DOHH2 (cell line): ENCODE data around the gene RPAP2.

Source experiments
- H3F3A ChIP-seq: fragments of 200-600 bp; sonication (generic), shearing (Covaris generic); 2 replicates; pipeline ENCODE4 v1.6.0; 2016; ENCODE audit warnings: antibody characterized with exemption, mild to moderate bottlenecking; ENCODE audit not compliant: control insufficient read depth, insufficient read depth
- H3K27ac ChIP-seq: fragments of 200-600 bp; sonication (generic); 2 replicates; pipeline ENCODE4 v1.5.1; 2014; ENCODE audit warnings: low read depth, mild to moderate bottlenecking, low read length, moderate library complexity
- H3K27me3 ChIP-seq: fragments of 200-600 bp; sonication (generic); 2 replicates; pipeline ENCODE4 v1.6.1; 2014; ENCODE audit warnings: mild to moderate bottlenecking, low read length, mixed read lengths; ENCODE audit not compliant: control insufficient read depth
- H3K36me3 ChIP-seq: fragments of 200-600 bp; sonication (generic); 2 replicates; pipeline ENCODE4 v1.6.1; 2014; ENCODE audit warnings: mild to moderate bottlenecking, low read length, moderate library complexity, mixed read lengths; ENCODE audit not compliant: control insufficient read depth
- H3K4me1 ChIP-seq: fragments of 200-600 bp; sonication (generic); 2 replicates; pipeline ENCODE4 v1.6.1; 2014; ENCODE audit warnings: mild to moderate bottlenecking, low read length, mixed read lengths; ENCODE audit not compliant: control insufficient read depth
- H3K4me2 ChIP-seq: fragments of 200-600 bp; sonication (generic); 2 replicates; pipeline ENCODE4 v1.6.0; 2014; ENCODE audit warnings: mild to moderate bottlenecking, low read length, moderate library complexity
- H3K4me3 ChIP-seq: fragments of 200-600 bp; sonication (generic); 2 replicates; pipeline ENCODE4 v1.5.1; 2014; ENCODE audit warnings: mild to moderate bottlenecking, low read length, mixed read lengths
- H3K79me2 ChIP-seq: fragments of 200-600 bp; sonication (generic); 2 replicates; pipeline ENCODE4 v1.6.1; 2014; ENCODE audit warnings: mild to moderate bottlenecking, low read length, mixed read lengths; ENCODE audit not compliant: control insufficient read depth
- H3K9me2 ChIP-seq: fragments of 200-600 bp; sonication (generic); replicated peaks from 2 replicates; pipeline ENCODE4 v1.6.1; 2014; ENCODE audit warnings: mild to moderate bottlenecking, low read length, mixed read lengths; ENCODE audit not compliant: control insufficient read depth
- H3K9me3 ChIP-seq: fragments of 200-600 bp; sonication (generic); 2 replicates; pipeline ENCODE4 v1.6.1; 2014; ENCODE audit warnings: antibody characterized with exemption, low read length, mixed read lengths; ENCODE audit not compliant: control insufficient read depth, insufficient read depth
- H4K20me1 ChIP-seq: fragments of 200-600 bp; sonication (generic); 2 replicates; pipeline ENCODE4 v1.6.0; 2014; ENCODE audit warnings: low read depth, mild to moderate bottlenecking, antibody characterized with exemption, low read length, moderate library complexity; ENCODE audit not compliant: control insufficient read depth, insufficient read depth
- EZH2phosphoT487 ChIP-seq: fragments of 200-600 bp; sonication (generic); IDR thresholded peaks from 2 replicates; pipeline ENCODE4 v1.6.1; 2017; ENCODE audit warnings: borderline replicate concordance, mild to moderate bottlenecking, antibody characterized with exemption, low read length, moderate library complexity, mixed read lengths
- TF ChIP-seq, protein P1 (sequence below): fragments of 200-600 bp; sonication (generic); IDR thresholded peaks from one replicate; pipeline ENCODE4 v1.5.1; 2014; ENCODE audit warnings: antibody characterized with exemption, mild to moderate bottlenecking, low read depth, low read length; ENCODE audit not compliant: poor library complexity, severe bottlenecking

Gene RPAP2

DNA sequence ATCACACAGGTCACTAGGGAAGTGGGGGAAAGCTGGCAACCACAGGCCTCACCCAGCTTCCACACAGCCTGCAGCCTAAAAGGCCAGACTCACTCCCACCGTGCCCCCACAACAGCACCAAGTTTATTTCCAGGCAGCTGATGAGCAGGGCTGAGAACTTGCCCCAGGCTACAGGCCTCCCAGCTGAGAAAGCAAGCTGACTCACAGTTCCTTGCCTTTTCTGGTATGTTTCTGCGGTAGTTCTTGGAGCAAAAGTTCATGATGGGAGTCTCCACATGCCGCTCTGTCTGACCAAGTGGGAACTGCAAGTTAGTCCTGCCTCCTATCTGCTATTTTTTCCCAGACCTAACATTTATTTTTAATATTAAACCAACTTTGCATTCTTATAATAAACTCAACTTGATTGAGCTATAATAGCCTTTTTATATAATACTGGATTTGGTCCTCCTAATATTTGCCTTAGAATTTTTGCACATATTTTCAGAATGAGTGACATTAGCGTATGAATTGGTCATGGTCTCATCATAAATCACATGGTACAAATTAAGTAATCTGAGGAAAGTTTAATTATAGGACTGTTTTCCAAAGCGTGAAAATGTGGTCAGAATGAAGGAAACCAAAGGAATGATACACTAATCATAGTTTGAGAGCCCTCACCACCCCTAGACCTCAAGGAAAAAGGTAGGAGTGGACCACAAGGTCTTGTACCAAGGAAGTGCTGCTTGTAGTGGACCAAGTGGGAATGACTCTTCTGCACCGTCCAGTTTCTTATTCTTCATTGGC, 30.7 kb downstream of the RPAP2 start:
- Histone ChIP-seq H3K27me3 (no peaks in the 10 kb centered on the region), H3F3A (no peaks in the 10 kb centered on the region), H3K27ac (no peak overlapping the region), H3K79me2 (no peaks in the 10 kb centered on the region), H3K4me1 (no peaks in the 10 kb centered on the region), H4K20me1 (no peaks in the 10 kb centered on the region), H3K36me3 (peaks cover 28% of the 10 kb centered on the region), H3K9me3 (peaks cover 4% of the 10 kb centered on the region; the same call in 1 of the 2 replicates), H3K9me2 (no peaks in the 10 kb centered on the region), H3K4me3 (no peak overlapping the region), H3K4me2 (no peak overlapping the region)
- TF ChIP-seq, protein P1, sequence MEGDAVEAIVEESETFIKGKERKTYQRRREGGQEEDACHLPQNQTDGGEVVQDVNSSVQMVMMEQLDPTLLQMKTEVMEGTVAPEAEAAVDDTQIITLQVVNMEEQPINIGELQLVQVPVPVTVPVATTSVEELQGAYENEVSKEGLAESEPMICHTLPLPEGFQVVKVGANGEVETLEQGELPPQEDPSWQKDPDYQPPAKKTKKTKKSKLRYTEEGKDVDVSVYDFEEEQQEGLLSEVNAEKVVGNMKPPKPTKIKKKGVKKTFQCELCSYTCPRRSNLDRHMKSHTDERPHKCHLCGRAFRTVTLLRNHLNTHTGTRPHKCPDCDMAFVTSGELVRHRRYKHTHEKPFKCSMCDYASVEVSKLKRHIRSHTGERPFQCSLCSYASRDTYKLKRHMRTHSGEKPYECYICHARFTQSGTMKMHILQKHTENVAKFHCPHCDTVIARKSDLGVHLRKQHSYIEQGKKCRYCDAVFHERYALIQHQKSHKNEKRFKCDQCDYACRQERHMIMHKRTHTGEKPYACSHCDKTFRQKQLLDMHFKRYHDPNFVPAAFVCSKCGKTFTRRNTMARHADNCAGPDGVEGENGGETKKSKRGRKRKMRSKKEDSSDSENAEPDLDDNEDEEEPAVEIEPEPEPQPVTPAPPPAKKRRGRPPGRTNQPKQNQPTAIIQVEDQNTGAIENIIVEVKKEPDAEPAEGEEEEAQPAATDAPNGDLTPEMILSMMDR = no peak
- TF ChIP-seq EZH2phosphoT487 = no peak

DNA sequence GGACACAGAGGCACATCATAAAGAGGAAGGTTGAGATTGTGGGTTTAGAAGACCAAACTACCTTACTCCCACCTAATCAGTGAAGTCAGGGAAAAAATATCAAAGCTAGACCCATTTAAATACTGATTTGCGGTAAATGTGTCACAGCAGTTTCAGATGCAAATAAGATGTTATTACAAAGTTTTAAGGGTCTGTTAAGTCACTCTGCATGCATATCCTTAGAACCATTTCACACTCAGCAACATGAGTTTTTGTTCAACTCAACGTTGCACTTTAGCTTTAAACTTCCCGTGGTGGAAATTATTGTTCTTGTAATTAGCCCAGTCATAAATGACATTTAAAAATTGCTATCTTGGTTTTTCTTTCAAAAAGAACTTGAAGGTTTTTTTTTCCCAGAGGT, 34.8 kb downstream of the RPAP2 start:
- no peaks in the 10 kb centered on the region for H3K27me3 ChIP-seq
- no peaks in the 10 kb centered on the region for H3K79me2 ChIP-seq
- no peaks in the 10 kb centered on the region for H4K20me1 ChIP-seq

DNA sequence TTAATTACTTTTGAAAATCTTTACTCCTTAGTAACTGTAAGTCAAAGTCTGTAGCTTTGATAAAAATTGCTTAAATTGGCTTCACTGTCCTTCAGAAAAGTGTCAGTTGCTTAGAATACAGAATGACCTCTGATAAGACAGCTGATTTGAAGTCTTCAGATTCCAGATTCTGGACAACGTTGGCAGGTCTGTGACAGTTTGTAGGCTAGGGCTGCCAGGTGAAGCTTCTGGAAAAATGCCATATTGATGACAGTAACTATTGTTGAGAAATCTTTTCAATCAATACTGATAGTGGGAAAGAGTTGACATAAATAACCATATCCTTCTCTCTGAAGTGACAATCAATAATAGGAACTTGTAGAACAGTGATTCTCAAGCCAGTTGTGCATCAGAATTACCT, 41.3 kb downstream of the RPAP2 start:
- Histone ChIP-seq H3K27ac (no peak overlapping the region), H3K9me2 (no peaks in the 10 kb centered on the region), H3K79me2 (no peaks in the 10 kb centered on the region), H4K20me1 (no peaks in the 10 kb centered on the region), H3K4me2 (no peak overlapping the region), H3K4me1 (no peaks in the 10 kb centered on the region), H3K36me3 (peaks cover 4% of the 10 kb centered on the region; the same call in 1 of the 2 replicates), H3K4me3 (no peak overlapping the region), H3F3A (no peaks in the 10 kb centered on the region), H3K27me3 (no peaks in the 10 kb centered on the region), H3K9me3 (no peaks in the 10 kb centered on the region)
- no peak for TF ChIP-seq EZH2phosphoT487
- TF ChIP-seq, protein P1 = no peak

More for the DNA sequence above, 34.8 kb downstream of the RPAP2 start:
- H3K27ac ChIP-seq = no peak overlapping the region
- no peaks in the 10 kb centered on the region for H3K4me1 ChIP-seq
- no peaks in the 10 kb centered on the region for H3F3A ChIP-seq
- no peak overlapping the region for H3K4me3 ChIP-seq
- H3K4me2 ChIP-seq = no peak overlapping the region
- H3K9me3 ChIP-seq = no peaks in the 10 kb centered on the region
- H3K9me2 ChIP-seq = no peaks in the 10 kb centered on the region
- TF ChIP-seq, protein P1 = no peak
- no peak for TF ChIP-seq EZH2phosphoT487
- peaks cover 10% of the 10 kb centered on the region; the same call in 1 of the 2 replicates for H3K36me3 ChIP-seq
